VCaP (cell line): ENCODE measurements around the gene HGD.
"Not testable (repeated sequence)": the region's sequence is repeated elsewhere in the genome, so short reads cannot be mapped to it uniquely, and the experiment has no call there.

Source experiments
- H3K27ac ChIP-seq: fragments of 450-650 bp; 2 replicates; pipeline ENCODE4 v1.5.1; 2017
- TF ChIP-seq, protein P1 (sequence below): fragments of 450-650 bp; conservative IDR thresholded peaks from 2 replicates; pipeline ENCODE4 v1.5.1; 2017; ENCODE audit warnings: mild to moderate bottlenecking, moderate library complexity

The HGD gene

DNA sequence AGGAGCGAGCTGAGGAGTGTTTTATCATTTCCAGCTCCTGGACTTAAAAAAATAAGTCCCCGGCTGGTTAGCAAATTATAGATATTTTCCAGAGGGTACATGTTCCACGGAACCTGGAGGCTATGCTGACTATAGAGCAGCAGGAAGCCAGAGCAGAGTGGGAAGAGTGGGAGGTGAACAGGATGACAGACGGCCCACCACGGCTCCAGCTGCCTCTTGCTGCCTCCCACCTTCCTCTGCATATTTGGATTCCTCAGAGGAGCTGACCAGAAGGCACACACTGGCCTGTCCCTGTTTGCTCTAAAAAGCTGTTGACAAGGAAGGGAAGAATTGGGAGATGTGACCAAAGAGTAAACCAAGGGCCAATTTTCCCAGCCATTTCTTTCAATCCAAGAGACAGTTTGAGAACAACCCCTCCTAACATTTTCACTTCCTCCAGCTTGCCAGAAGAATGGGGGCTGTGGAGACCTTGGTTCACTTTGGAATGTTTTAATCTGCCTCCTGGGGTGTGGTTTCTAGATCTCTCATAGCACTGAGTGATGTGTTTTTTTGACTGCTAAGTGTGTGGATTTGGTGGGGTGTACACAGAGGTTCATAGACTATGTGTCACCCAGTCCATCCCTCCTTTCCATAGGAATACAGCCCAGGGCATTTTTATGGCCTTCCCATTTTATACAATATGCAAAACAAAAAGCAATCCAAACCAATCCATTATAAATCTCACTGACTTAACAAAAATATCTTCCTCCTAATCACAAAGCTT is 36.8 kb downstream of the HGD start:
- H3K27ac ChIP-seq = no peak overlapping the region
- TF ChIP-seq, protein P1, sequence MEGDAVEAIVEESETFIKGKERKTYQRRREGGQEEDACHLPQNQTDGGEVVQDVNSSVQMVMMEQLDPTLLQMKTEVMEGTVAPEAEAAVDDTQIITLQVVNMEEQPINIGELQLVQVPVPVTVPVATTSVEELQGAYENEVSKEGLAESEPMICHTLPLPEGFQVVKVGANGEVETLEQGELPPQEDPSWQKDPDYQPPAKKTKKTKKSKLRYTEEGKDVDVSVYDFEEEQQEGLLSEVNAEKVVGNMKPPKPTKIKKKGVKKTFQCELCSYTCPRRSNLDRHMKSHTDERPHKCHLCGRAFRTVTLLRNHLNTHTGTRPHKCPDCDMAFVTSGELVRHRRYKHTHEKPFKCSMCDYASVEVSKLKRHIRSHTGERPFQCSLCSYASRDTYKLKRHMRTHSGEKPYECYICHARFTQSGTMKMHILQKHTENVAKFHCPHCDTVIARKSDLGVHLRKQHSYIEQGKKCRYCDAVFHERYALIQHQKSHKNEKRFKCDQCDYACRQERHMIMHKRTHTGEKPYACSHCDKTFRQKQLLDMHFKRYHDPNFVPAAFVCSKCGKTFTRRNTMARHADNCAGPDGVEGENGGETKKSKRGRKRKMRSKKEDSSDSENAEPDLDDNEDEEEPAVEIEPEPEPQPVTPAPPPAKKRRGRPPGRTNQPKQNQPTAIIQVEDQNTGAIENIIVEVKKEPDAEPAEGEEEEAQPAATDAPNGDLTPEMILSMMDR = no peak

DNA sequence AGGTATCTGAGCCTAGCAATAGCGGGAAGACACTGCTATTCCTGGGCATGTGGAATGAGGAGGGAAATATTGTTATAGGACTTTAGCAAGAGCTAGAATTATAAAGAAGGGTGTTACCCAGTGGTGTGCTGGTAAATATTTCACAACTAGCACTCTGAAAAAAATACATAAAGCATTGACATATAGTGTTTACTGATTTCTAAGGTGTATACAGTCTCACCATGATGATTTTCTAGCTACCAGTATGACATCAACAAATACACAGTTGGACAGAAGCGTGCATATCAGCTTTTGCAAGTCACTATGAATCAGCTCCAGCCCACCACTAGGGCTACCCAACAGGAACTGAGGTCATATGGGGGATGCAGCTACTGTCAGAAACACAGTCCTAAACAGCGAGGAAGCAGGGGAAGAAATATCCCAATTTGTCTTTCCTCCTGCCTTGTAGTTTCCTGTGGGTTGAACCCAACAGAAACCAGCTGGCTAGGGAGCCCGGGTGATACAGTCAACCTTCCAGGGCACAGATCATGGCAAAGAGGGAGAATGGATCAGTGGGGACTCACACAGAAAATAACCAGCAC is 39.6 kb downstream of the HGD start:
- TF ChIP-seq, protein P1 = no peak
- no peak overlapping the region for H3K27ac ChIP-seq

DNA sequence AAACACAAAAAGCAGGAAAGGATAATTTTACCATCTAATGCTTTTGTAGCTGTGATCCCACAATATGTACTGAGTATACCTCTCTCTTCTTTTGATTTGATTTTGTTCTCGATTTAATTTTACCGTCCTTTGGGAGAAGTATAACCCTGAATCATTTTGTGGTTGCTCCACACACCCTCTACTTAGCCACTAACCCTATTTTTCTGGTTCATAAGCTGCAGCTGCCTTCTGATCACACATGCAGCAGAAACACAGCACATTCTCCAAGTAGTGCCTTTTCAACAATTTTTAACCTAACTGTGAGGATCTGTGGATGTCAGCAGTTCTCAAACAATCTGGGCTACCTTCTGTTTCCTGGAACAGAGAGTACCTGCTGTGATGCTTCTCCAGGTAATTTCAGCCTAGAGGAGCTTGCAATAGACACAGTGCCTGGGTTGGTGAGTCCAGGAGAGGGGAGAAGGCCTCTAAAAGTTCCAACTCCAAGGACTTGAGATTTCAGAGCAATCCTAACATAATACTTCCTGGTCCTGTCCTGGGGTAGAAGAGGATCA is 40.3 kb downstream of the HGD start:
- no peak overlapping the region for H3K27ac ChIP-seq
- TF ChIP-seq, protein P1 = no peak

DNA sequence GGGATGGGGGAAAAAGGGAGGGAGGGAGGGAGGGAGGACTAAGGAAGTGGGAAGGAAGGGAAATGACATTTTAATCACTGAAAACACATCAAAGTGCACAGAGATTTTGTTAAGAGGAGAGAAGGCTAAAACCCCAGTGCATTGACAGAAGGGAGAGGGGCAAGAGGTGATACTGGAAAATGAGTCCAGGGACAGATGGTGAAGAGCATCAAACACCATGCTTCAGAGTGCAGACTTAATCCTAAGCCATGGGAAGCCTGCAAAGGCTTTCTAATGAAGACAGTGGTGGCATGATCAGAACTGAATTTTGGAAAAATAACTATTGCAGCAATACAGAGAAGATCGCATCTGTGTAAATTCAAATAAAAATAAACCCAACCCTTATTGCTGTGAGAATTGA is 41.8 kb downstream of the HGD start:
- TF ChIP-seq, protein P1 = no peak
- no peak overlapping the region for H3K27ac ChIP-seq

DNA sequence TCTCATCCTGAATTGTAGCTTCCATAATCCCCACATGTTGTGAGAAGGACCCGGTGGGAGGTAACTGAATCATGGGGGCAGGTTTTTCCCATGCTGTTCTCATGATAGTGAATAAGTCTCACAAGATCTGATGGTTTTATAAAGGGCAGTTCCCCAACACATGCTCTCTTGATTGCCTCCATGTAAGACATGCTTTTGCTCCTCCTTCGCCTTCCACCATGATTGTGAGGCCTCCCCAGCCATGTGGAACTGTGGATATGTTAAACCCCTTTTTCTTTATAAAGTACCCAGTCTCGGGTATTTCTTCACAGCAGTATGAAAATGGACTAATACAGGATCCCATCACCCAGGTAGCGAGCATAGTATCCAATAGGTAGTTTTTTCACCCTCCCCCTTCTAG is 43.2 kb downstream of the HGD start:
- not testable (repeated sequence) for H3K27ac ChIP-seq

DNA sequence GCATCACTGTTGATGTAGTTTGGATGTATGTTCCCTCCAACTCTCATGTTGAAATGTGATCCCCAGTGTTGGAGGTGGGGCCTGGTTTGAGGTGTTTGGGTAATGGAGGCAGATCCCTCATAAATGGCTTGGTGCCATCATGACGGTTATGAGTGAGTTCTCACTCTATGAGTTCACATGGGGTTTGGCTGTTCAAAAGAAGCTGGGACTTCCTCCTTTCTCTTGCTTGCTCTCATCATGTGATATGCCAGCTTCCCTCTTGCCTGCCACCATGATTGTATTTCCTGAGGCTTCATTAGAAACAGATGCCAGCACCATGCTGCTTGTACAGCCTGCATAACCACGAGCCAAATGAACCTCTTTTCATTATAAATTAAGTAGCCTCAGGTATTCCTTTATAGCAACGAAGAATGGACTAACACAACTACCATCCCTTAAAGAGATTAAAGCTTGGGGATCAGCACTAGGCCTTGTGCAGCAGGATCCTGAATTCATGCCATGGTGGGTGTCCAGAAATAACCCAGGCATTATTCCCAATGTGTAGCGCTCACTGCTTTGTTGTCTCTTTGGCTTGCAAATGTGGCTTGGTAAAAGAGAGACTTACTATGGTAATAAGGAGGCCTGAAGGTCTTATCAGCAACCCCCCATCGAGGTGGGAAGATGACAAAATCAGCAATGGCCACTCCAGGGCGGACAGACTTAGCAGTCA is 44.0 kb downstream of the HGD start:
- TF ChIP-seq, protein P1 = no peak
- no peak overlapping the region for H3K27ac ChIP-seq

DNA sequence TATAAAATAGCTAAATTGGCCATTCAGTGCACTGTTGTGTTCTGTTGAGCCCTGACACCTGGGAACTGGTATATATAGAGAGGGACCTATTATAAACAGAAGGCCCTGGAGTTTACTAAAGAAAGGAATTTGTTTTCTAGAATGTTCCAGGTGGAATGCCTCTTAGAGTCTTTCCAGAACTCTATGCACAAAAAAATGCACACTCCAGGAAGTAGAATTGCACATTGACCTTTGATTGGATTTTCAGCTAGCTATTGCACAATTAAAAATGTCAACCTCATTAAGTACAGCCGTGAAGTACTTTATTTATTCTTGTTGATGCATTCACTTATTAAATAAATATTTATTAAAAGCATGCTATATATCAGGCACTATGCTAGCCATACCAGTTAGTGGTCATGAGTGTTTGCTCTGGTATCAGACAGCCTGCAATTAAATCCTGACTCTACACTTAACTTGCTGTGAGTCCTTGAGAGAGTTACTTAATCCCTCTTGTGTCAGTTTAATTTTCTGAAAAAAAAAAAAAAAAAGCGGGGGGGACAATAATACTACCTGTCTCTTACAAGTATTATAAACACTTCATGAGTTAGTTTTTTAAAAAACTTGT is 45.1 kb downstream of the HGD start:
- TF ChIP-seq, protein P1 = no peak
- no peak overlapping the region for H3K27ac ChIP-seq
